Cardiac muscle cell (in vitro differentiated cells and primary cell): Measurements from ENCODE around the gene HEPN1. TPM values are rescaled to one million over a fixed set of nuclear protein-coding genes. Genes with fewer than 3 reads are reported as not detected.
A peak's percentile ranks its signal among the peaks of the same experiment; 100 is the strongest.
"Not testable (repeated sequence)": the region's sequence is repeated elsewhere in the genome, so short reads cannot be mapped to it uniquely, and the experiment has no call there.

Source experiments
- DNase-seq, 2 donors: peaks; one replicate each; pipeline versions ENCODE4 v3.0.0 to v3.0.0-alpha.2; 2010 to 2017; ENCODE audit warnings: low read depth in 1 of 2, low spot score in 1 of 2
- H3K27ac ChIP-seq: fragments of 200-600 bp; sonication (generic); 2 replicates; pipeline ENCODE4 v1.5.1; 2016
- H3K27me3 ChIP-seq: fragments of 200-600 bp; sonication (generic); 2 replicates; pipeline ENCODE4 v1.6.0; 2016; ENCODE audit warnings: control low read depth
- H3K36me3 ChIP-seq: fragments of 200-600 bp; sonication (generic); 2 replicates; pipeline ENCODE4 v1.5.1; 2016; ENCODE audit warnings: control low read depth
- H3K4me1 ChIP-seq: fragments of 200-600 bp; sonication (generic); 2 replicates; pipeline ENCODE4 v1.8.1; 2017; ENCODE audit warnings: low read depth, mild to moderate bottlenecking, mixed run types
- H3K4me3 ChIP-seq: fragments of 200-600 bp; sonication (generic); 2 replicates; pipeline ENCODE4 v1.5.1; 2016; ENCODE audit warnings: mild to moderate bottlenecking
- H3K9me3 ChIP-seq: fragments of 200-600 bp; sonication (generic); 2 replicates; pipeline ENCODE4 v1.5.1; 2017; ENCODE audit warnings: low read depth, mild to moderate bottlenecking, control low read depth
- CTCF ChIP-seq: IDR thresholded peaks from 2 replicates; pipeline ENCODE4 v1.5.1; 2012; ENCODE audit warnings: low read depth, mild to moderate bottlenecking, low read length
- polyA plus RNA-seq: library from polyadenylated mRNA; unstranded; fragments of >200 nt; fragmentation: Nextera tagmentation; extraction: Ambion mirVana; gene quantifications from 2 replicates; pipeline ENCODE4 v1.2.1, GENCODE V29; 2016
- total RNA-seq: library from RNA; depleted of rRNA; stranded (reverse); fragments of >200 nt; gene quantifications from 2 replicates; pipeline ENCODE4 v1.2.3, GENCODE V29; 2016

Gene HEPN1
- total and polyA plus RNA-seq, 2 experiments from 2014 or later, result not detected

- peak overlapping the region; percentile 5 for H3K27ac ChIP-seq
- H3K36me3 ChIP-seq, result no peaks in the 10 kb centered on the region
- peaks cover 23% of the 10 kb centered on the region for H3K27me3 ChIP-seq
- peaks cover 6% of the 10 kb centered on the region for H3K4me1 ChIP-seq
- no peak for DNase-seq
- no peaks in the 10 kb centered on the region for H3K9me3 ChIP-seq
- H3K4me3 ChIP-seq, result peak overlapping the region; percentile 62
- no peak for TF ChIP-seq CTCF
Measured at GRCh38 chr11:124954590-124954955, 35.5 kb downstream of the HEPN1 start.

GRCh38 chr11:124955035-124955434 lies 36.0 kb downstream of the HEPN1 start:
- DNase-seq, result no peak
- no peak overlapping the region for H3K27ac ChIP-seq
- peaks cover 6% of the 10 kb centered on the region for H3K4me1 ChIP-seq
- TF ChIP-seq CTCF, result no peak
- peaks cover 23% of the 10 kb centered on the region for H3K27me3 ChIP-seq
- no peak overlapping the region for H3K4me3 ChIP-seq
- no peaks in the 10 kb centered on the region for H3K9me3 ChIP-seq
- no peaks in the 10 kb centered on the region for H3K36me3 ChIP-seq

- Histone ChIP-seq H3K27me3 (no peaks in the 10 kb centered on the region), H3K36me3 (no peaks in the 10 kb centered on the region), H3K27ac (no peak overlapping the region), H3K4me3 (no peak overlapping the region), H3K4me1 (no peaks in the 10 kb centered on the region), H3K9me3 (no peaks in the 10 kb centered on the region)
- DNase-seq, result peak; percentile 63 to 88
- TF ChIP-seq CTCF, result peak; percentile 71
Measured at GRCh38 chr11:124961972-124962609, 43.0 kb downstream of the HEPN1 start.

GRCh38 chr11:124968197-124968596 lies 49.1 kb downstream of the HEPN1 start:
- H3K9me3 ChIP-seq, H3K4me3 ChIP-seq, H3K27me3 ChIP-seq, DNase-seq, H3K36me3 ChIP-seq, H3K27ac ChIP-seq, H3K4me1 ChIP-seq: not testable (repeated sequence)

Other genes with a start within 250 kb of the HEPN1 start
- gene SIAE, start 245.5 kb upstream of the HEPN1 start, total RNA-seq, result 7.9 and 8.3 TPM in 2 replicates
- gene SIAE, start 245.5 kb upstream of the HEPN1 start, polyA plus RNA-seq, result 5.7 and 13.2 TPM in 2 replicates
- 5.3 and 9.3 TPM in 2 replicates for gene SPA17, start 245.3 kb upstream of the HEPN1 start, total RNA-seq
- 13.2 and 14.3 TPM in 2 replicates for gene SPA17, start 245.3 kb upstream of the HEPN1 start, polyA plus RNA-seq
- gene NRGN, start 179.3 kb upstream of the HEPN1 start, total RNA-seq, result 1.1 and 2.1 TPM in 2 replicates
- 1.1 and 3.5 TPM in 2 replicates for gene NRGN, start 179.3 kb upstream of the HEPN1 start, polyA plus RNA-seq
- gene VSIG2, start 167.0 kb upstream of the HEPN1 start, total RNA-seq, result not detected in 2 replicates
- gene VSIG2, start 167.0 kb upstream of the HEPN1 start, polyA plus RNA-seq, result not detected in 2 replicates
- 1.5 and 1.8 TPM in 2 replicates for gene ESAM, start 157.0 kb upstream of the HEPN1 start, total RNA-seq
- gene ESAM, start 157.0 kb upstream of the HEPN1 start, polyA plus RNA-seq, result 3.3 and 4.9 TPM in 2 replicates
- gene MSANTD2, start 118.8 kb upstream of the HEPN1 start, total RNA-seq, result 13.1 and 18.0 TPM in 2 replicates
- 7.8 and 10.9 TPM in 2 replicates for gene MSANTD2, start 118.8 kb upstream of the HEPN1 start, polyA plus RNA-seq
- gene ROBO3, start 53.8 kb upstream of the HEPN1 start, total RNA-seq, result 7.1 and 10.3 TPM in 2 replicates
- 2.6 and 6.0 TPM in 2 replicates for gene ROBO3, start 53.8 kb upstream of the HEPN1 start, polyA plus RNA-seq
- gene ROBO4, start 21.4 kb upstream of the HEPN1 start, total RNA-seq, result 0.74 and 2.4 TPM in 2 replicates
- gene ROBO4, start 21.4 kb upstream of the HEPN1 start, polyA plus RNA-seq, result 0.21 and 0.46 TPM in 2 replicates
- gene HEPACAM, start 16.8 kb downstream of the HEPN1 start, total RNA-seq, result 0.04 and 0.12 TPM in 2 replicates
- not detected in 2 replicates for gene HEPACAM, start 16.8 kb downstream of the HEPN1 start, polyA plus RNA-seq
- gene CCDC15, start 35.0 kb downstream of the HEPN1 start, total RNA-seq, result 0.95 and 2.2 TPM in 2 replicates
- 0.59 and 2.2 TPM in 2 replicates for gene CCDC15, start 35.0 kb downstream of the HEPN1 start, polyA plus RNA-seq
- 0.04 and 1.0 TPM in 2 replicates for gene SLC37A2, start 144.1 kb downstream of the HEPN1 start, total RNA-seq
- gene SLC37A2, start 144.1 kb downstream of the HEPN1 start, polyA plus RNA-seq, result 0.22 and 0.98 TPM in 2 replicates
- gene TMEM218, start 192.4 kb downstream of the HEPN1 start, total RNA-seq, result 21.3 and 23.4 TPM in 2 replicates
- gene TMEM218, start 192.4 kb downstream of the HEPN1 start, polyA plus RNA-seq, result 26.8 and 33.8 TPM in 2 replicates
- 3.6 and 6.1 TPM in 2 replicates for gene PKNOX2, start 245.5 kb downstream of the HEPN1 start, total RNA-seq
- 2.1 and 5.8 TPM in 2 replicates for gene PKNOX2, start 245.5 kb downstream of the HEPN1 start, polyA plus RNA-seq